Measurements from ENCODE around the gene SLC6A9. TPM values are rescaled to one million over a fixed set of nuclear protein-coding genes. Genes with fewer than 3 reads are reported as not detected.

The SLC6A9 gene
- total RNA-seq, 5 donors from 2014 or later (not counting 1 experiment from before 2014, with no cell fraction given), result 1.4 to 8.2 (median 6.3) TPM; not detected in 1

- no peaks in the 10 kb centered on the region for H3K27me3 ChIP-seq (replicated peaks in 1 of 2; ENCODE audit: control insufficient read depth in 2 of 2, extremely low read depth in 1 of 2, insufficient read depth in 2 of 2, low read length in 1 of 2)
- Mint-ChIP-seq H3K4me3 (no peak overlapping the region), H3K27me3 (no peaks in the 10 kb centered on the region), H3K36me3 (peaks cover 14% of the 10 kb centered on the region), H3K27ac (no peak overlapping the region), H3K4me1 (peaks cover 23 to 28% (median 28%) of the 10 kb centered on the region in 3 donors), H3K9me3 (no peaks in the 10 kb centered on the region)
- POLR2A ChIA-PET, result interaction anchor here in 1 of 2 donors (0.6 kb wide), 1 partner anchor 1385 kb away, joined by 5 read pairs; no protein-coding TSS in a partner anchor
- H3K4me3 ChIP-seq (ENCODE audit: control insufficient read depth in 1 of 2, extremely low read depth in 1 of 2, low read length in 1 of 2), result no peak overlapping the region
- DNase-seq (no peak), ATAC-seq (replicated peaks in 1 of 4) (no peak)
- H3K36me3 ChIP-seq (ENCODE audit: control insufficient read depth in 2 of 2, extremely low read depth in 1 of 2, insufficient read depth in 1 of 2, low read length in 1 of 2), result peaks cover 6 to 20% of the 10 kb centered on the region in 2 donors
- no peaks in the 10 kb centered on the region for H3K9me3 ChIP-seq
- peaks cover 4 to 13% of the 10 kb centered on the region in 2 experiments for H3K4me1 ChIP-seq (ENCODE audit: control insufficient read depth in 1 of 2, extremely low read depth in 1 of 2, insufficient read depth in 2 of 2, low read length in 2 of 2)
- H3K27ac ChIP-seq (ENCODE audit: low read length), result no peak overlapping the region
- CTCF ChIA-PET, result no interaction called here
- WGBS (ENCODE audit: insufficient coverage), result 97% methylated on average over 6 of the region's 8 CpGs
Measured at GRCh38 chr1:43952731-43953346, 78.4 kb downstream of the SLC6A9 start.

DNA sequence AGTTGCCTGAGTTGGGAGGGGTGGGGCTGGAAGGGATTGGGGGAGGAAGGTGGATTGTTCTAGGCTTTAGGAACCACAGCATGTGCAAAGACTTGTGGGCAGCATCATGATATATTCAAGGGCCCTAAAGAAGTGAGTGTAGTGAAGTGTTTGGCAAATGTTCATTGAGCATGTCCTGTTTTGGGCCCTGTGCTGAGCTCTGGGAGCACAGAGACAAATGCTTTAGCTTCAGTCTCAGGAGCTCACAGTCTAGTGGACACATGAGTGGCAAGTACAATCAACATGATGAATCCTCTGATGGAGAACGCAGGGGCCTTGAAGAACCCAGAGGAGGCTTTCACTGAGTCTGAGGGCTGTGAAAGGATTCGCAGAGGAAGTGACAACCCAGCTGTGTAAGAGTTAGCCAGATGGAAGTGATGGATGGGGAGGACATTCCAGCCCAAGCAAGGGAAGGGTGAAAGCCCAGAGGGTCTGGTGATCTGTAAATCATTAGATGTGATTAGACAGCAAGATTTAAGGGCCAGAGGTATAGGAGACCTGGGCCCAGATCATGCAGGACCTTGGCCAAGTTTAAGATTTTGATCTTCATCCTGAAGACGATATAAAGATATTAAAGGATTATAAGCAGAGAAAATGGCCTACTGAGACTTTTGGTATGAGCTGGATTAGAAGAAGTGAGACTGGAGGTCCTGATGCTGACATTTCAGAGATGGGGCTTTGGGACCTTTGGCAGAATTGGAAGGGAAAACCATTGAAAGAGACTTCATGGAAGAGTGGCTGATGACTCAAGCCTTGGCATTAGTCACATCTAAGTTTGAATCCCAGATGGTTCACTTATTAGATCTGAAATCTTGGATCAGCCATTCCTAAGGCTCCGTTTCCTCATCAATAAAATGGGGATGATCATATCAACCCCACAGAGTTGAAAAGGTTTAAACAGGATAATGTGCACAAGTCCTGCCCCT lies 80.0 kb downstream of the SLC6A9 start:
- no peak overlapping the region for H3K27ac ChIP-seq (ENCODE audit: low read length)
- no peaks in the 10 kb centered on the region for H3K9me3 ChIP-seq
- peaks cover 13 to 24% of the 10 kb centered on the region in 2 experiments for H3K4me1 ChIP-seq (ENCODE audit: control insufficient read depth in 1 of 2, extremely low read depth in 1 of 2, insufficient read depth in 2 of 2, low read length in 2 of 2)
- H3K27me3 Mint-ChIP-seq, result no peaks in the 10 kb centered on the region
- CTCF ChIA-PET, result no interaction called here
- POLR2A ChIA-PET, result no interaction called here
- no peaks in the 10 kb centered on the region for H3K9me3 Mint-ChIP-seq
- H3K27ac Mint-ChIP-seq, result no peak overlapping the region
- H3K27me3 ChIP-seq (replicated peaks in 1 of 2; ENCODE audit: control insufficient read depth in 2 of 2, extremely low read depth in 1 of 2, insufficient read depth in 2 of 2, low read length in 1 of 2), result no peaks in the 10 kb centered on the region
- no peak for DNase-seq
- H3K4me3 ChIP-seq (ENCODE audit: control insufficient read depth in 1 of 2, extremely low read depth in 1 of 2, low read length in 1 of 2), result no peak overlapping the region
- 95% methylated on average over 3 of the region's 4 CpGs for WGBS (ENCODE audit: insufficient coverage)
- peaks cover 7% of the 10 kb centered on the region for H3K36me3 Mint-ChIP-seq
- peaks cover 0 to 7% of the 10 kb centered on the region in 2 donors for H3K36me3 ChIP-seq (ENCODE audit: control insufficient read depth in 2 of 2, extremely low read depth in 1 of 2, insufficient read depth in 1 of 2, low read length in 1 of 2)
- H3K4me3 Mint-ChIP-seq, result no peak overlapping the region
- no peak for ATAC-seq (replicated peaks in 1 of 4)
- H3K4me1 Mint-ChIP-seq, result peaks cover 30 to 33% (median 33%) of the 10 kb centered on the region in 3 donors

GRCh38 chr1:43949678-43950077 lies 81.6 kb downstream of the SLC6A9 start:
- Histone ChIP-seq H3K27me3 (replicated peaks in 1 of 2; ENCODE audit: control insufficient read depth in 2 of 2, extremely low read depth in 1 of 2, insufficient read depth in 2 of 2, low read length in 1 of 2) (no peaks in the 10 kb centered on the region), H3K9me3 (no peaks in the 10 kb centered on the region), H3K4me1 (ENCODE audit: control insufficient read depth in 1 of 2, extremely low read depth in 1 of 2, insufficient read depth in 2 of 2, low read length in 2 of 2) (peaks cover 21 to 38% of the 10 kb centered on the region in 2 experiments), H3K36me3 (ENCODE audit: control insufficient read depth in 2 of 2, extremely low read depth in 1 of 2, insufficient read depth in 1 of 2, low read length in 1 of 2) (peaks cover 0 to 5% of the 10 kb centered on the region in 2 donors), H3K27ac (ENCODE audit: low read length) (no peak overlapping the region), H3K4me3 (ENCODE audit: control insufficient read depth in 1 of 2, extremely low read depth in 1 of 2, low read length in 1 of 2) (no peak overlapping the region)
- CTCF ChIA-PET, result no interaction called here
- POLR2A ChIA-PET, result no interaction called here
- Mint-ChIP-seq H3K27me3 (no peaks in the 10 kb centered on the region), H3K27ac (no peak overlapping the region), H3K36me3 (peaks cover 7% of the 10 kb centered on the region), H3K4me3 (no peak overlapping the region), H3K4me1 (peaks cover 42 to 47% (median 46%) of the 10 kb centered on the region in 3 donors), H3K9me3 (no peaks in the 10 kb centered on the region)
- ATAC-seq (replicated peaks in 1 of 4) (no peak), DNase-seq (no peak)
- 91% methylated on average over 13 of the region's 13 CpGs for WGBS (ENCODE audit: insufficient coverage)

DNA sequence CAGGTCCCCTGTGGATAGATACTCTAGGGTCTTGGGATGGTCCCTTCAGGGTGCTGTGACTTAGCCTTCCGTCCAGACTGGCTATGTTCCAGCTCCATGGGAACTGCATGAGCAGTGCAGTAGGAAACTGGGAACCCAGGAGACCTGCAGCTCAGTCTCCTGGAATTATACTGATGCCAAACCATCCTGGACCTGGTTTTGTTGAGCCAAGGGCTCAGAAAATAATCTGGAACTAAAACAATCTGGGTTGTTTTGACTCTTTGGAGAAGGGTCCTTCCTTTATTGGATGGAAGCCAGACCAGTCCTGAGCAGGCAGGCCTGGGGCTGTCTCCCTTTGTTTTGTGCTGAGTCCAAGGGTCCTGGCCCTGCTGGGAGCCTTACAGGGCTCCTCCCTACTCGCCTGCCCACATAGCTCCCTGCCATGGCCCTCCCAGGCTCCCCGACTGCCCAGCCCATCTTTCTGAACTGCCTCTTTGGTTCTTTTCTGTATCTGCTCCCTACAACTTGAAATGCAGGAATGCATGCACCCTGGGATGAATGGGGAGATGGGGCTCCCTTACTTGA lies 83.3 kb downstream of the SLC6A9 start:
- POLR2A ChIA-PET, result no interaction called here
- Mint-ChIP-seq H3K36me3 (peaks cover 11% of the 10 kb centered on the region), H3K4me1 (peaks cover 45 to 55% (median 49%) of the 10 kb centered on the region in 3 donors), H3K27me3 (no peaks in the 10 kb centered on the region), H3K9me3 (no peaks in the 10 kb centered on the region), H3K27ac (peak overlapping the region; percentile 71 to 96), H3K4me3 (peak overlapping the region; percentile 85 to 88 (median 86))
- CTCF ChIA-PET, result interaction anchor here in 1 of 2 donors (1.0 kb wide), 1 partner anchor 422 kb away, joined by 3 read pairs; no protein-coding TSS in a partner anchor
- no peaks in the 10 kb centered on the region for H3K9me3 ChIP-seq
- ATAC-seq (replicated peaks in 1 of 4) (no peak), DNase-seq (no peak)
- no peak overlapping the region for H3K27ac ChIP-seq (ENCODE audit: low read length)
- H3K36me3 ChIP-seq (ENCODE audit: control insufficient read depth in 2 of 2, extremely low read depth in 1 of 2, insufficient read depth in 1 of 2, low read length in 1 of 2), result peaks cover 0 to 5% of the 10 kb centered on the region in 2 donors
- peak overlapping the region in 1 of 2 donors; percentile 95 for H3K4me3 ChIP-seq (ENCODE audit: control insufficient read depth in 1 of 2, extremely low read depth in 1 of 2, low read length in 1 of 2)
- peaks cover 21 to 40% of the 10 kb centered on the region in 2 experiments for H3K4me1 ChIP-seq (ENCODE audit: control insufficient read depth in 1 of 2, extremely low read depth in 1 of 2, insufficient read depth in 2 of 2, low read length in 2 of 2)
- 87% methylated on average over 3 of the region's 3 CpGs for WGBS (ENCODE audit: insufficient coverage)
- no peaks in the 10 kb centered on the region for H3K27me3 ChIP-seq (replicated peaks in 1 of 2; ENCODE audit: control insufficient read depth in 2 of 2, extremely low read depth in 1 of 2, insufficient read depth in 2 of 2, low read length in 1 of 2)

DNA sequence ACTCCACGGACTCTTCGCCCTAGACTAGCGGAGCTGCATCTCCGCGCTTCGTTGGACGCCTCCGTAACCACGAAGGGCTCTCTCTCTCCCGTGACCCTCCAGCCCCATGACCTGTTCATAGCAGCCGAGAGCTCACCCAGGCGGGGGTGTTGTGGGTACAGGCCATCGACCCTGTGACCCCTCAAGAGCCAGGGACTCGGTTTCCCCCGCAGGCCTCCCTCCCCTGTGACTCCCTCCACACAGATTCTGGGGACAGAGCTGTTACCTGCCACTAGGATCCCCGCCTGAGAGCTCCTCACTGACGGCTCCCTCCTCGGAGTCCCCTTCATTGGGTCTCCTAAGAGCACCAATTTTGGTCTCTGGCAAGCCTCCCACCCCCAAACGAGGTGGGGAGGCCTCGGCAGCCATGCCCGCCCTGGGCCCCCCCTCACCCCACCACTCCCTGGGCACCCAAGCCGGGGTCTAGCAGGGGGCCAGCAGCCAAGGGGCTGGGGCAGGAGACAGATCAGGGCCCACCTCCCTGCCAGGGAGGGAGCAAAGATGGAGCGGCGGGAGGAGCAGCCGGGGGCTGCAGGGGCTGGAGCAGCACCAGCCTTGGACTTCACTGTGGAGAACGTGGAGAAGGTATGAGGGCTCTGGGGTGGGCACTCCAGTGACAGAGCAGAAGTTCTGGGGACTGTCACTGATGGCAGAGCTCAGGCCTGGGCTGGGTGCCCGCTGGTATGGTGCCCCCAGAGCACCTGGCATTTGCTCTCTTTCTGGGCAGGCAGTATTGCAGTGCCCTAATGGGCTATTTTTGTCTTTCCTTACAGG lies 84.0 kb downstream of the SLC6A9 start:
- peak overlapping the region; percentile 82 to 95 for H3K4me3 ChIP-seq (ENCODE audit: control insufficient read depth in 1 of 2, extremely low read depth in 1 of 2, low read length in 1 of 2)

More for the DNA sequence above, 84.0 kb downstream of the SLC6A9 start:
- ATAC-seq (replicated peaks in 1 of 4), result peak in 2 of 4 experiments; percentile 0 to 2
- peak overlapping the region; percentile 85 to 88 (median 86) for H3K4me3 Mint-ChIP-seq
- Histone ChIP-seq H3K9me3 (no peaks in the 10 kb centered on the region), H3K27me3 (replicated peaks in 1 of 2; ENCODE audit: control insufficient read depth in 2 of 2, extremely low read depth in 1 of 2, insufficient read depth in 2 of 2, low read length in 1 of 2) (no peaks in the 10 kb centered on the region), H3K36me3 (ENCODE audit: control insufficient read depth in 2 of 2, extremely low read depth in 1 of 2, insufficient read depth in 1 of 2, low read length in 1 of 2) (peaks cover 0 to 5% of the 10 kb centered on the region in 2 donors), H3K27ac (ENCODE audit: low read length) (peak overlapping the region; percentile 94), H3K4me1 (ENCODE audit: control insufficient read depth in 1 of 2, extremely low read depth in 1 of 2, insufficient read depth in 2 of 2, low read length in 2 of 2) (peaks cover 21 to 40% of the 10 kb centered on the region in 2 experiments)
- no peaks in the 10 kb centered on the region for H3K27me3 Mint-ChIP-seq
- CTCF ChIA-PET, result interaction anchor here (0.7 to 1.0 kb wide), 3 partner anchors 12 to 421 kb away, joined by 3 read pairs; no protein-coding TSS in a partner anchor
- DNase-seq, result peak in 3 of 35 experiments; percentile 9 to 25 (median 12)
- H3K9me3 Mint-ChIP-seq, result no peaks in the 10 kb centered on the region
- WGBS (ENCODE audit: insufficient coverage), result 13% methylated on average over 21 of the region's 27 CpGs
- peaks cover 11% of the 10 kb centered on the region for H3K36me3 Mint-ChIP-seq
- H3K27ac Mint-ChIP-seq, result peak overlapping the region; percentile 90 to 96
- POLR2A ChIA-PET, result no interaction called here
- H3K4me1 Mint-ChIP-seq, result peaks cover 47 to 58% (median 49%) of the 10 kb centered on the region in 3 donors
